ENCODE results near the gene MEF2D.

Gene MEF2D

DNA sequence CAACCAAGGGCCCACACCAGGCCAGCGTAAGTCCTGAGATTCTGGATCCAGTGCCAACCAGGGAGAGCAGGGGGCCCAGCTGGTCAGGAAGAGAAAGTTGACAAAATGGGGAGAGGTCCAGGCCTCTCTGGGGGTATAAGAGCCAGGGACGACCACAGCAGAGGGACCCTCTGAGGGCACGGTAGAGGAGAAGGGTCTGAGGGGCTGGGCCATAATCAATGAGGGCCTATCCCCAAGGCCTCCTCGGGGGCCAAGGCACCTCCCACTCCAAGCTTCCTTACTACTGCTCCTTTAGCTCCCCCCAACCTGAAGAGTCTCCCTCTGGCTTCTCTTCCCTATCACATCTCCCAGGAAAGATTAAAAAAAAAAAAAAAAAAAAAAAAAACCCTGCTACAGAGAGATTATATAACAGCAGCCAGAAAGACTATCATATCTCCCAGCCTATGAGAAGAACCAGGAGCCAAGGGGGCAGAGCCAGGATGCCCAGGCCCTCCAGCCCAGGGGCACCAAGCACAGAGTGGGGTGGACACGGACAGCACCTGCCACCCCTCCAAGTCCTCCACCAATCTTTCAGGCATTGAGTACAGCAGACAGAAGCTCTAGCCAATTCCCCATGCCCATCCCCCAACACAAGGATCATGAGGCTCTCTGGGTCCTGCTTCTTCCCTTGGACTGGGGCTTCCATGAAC is 2.7 kb downstream of the MEF2D start:
- TF ChIP-seq EP300 (IDR thresholded peaks at IDR 0.05; ENCODE audit: borderline replicate concordance) (no peak), REST (IDR thresholded peaks at IDR 0.05; ENCODE audit: low read depth) (no peak), EGR1 (IDR thresholded peaks at IDR 0.05) (no peak), FOXM1 (IDR thresholded peaks at IDR 0.05; ENCODE audit: borderline replicate concordance, low read depth) (no peak), YY1 (IDR thresholded peaks at IDR 0.05; ENCODE audit: low read depth) (no peak), NFIC (IDR thresholded peaks at IDR 0.05) (no peak), RAD21 (IDR thresholded peaks at IDR 0.05; ENCODE audit: low read depth) (no peak), TEAD4 (IDR thresholded peaks at IDR 0.05) (no peak), CEBPB (IDR thresholded peaks at IDR 0.05) (no peak), CREB1 (IDR thresholded peaks at IDR 0.05; ENCODE audit: low read depth) (no peak), USF1 (IDR thresholded peaks at IDR 0.05) (no peak), TCF12 (IDR thresholded peaks at IDR 0.05; ENCODE audit: low read depth) (no peak), TAF1 (IDR thresholded peaks at IDR 0.05; ENCODE audit: low read depth) (no peak), ZBTB7A (IDR thresholded peaks at IDR 0.05; ENCODE audit: low read depth) (no peak)
- TF ChIP-seq, protein P1, sequence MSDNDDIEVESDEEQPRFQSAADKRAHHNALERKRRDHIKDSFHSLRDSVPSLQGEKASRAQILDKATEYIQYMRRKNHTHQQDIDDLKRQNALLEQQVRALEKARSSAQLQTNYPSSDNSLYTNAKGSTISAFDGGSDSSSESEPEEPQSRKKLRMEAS (IDR thresholded peaks at IDR 0.05), result no peak

DNA sequence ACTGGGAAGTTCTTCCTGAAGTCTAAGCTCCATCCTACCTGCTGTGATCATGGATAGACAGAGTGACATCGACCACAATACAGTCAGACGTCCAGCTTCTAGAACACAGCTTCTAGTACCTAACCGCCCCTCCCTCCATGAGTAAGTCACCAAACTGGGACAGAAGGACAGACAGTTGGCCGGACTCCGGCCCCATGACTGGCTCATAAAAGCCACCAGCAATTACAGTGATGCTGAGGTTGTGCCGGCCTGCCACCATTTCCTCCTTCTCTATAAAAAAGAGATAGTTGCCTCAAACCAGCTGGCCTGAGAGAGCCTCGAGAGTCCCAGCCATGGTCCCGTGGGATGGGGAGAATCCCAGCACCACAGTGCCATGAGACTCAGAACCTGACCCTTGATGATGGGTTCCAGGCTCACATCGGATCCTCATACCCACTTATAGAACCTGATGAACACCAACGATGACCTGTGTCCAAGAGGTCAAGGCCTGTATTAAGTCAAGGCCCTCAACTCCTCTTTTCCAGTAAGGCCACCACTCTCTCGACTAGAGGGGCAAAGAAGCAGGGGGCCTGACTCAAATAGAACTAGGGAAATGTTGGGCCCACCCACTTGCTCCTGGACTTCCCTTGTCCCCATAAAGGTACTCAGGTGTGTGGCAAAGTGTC is 3.4 kb downstream of the MEF2D start:
- no peak for TF ChIP-seq FOXM1 (IDR thresholded peaks at IDR 0.05; ENCODE audit: borderline replicate concordance, low read depth)
- TF ChIP-seq REST (IDR thresholded peaks at IDR 0.05; ENCODE audit: low read depth), result no peak
- TF ChIP-seq CEBPB (IDR thresholded peaks at IDR 0.05), result no peak
- TF ChIP-seq EGR1 (IDR thresholded peaks at IDR 0.05), result no peak
- no peak for TF ChIP-seq TEAD4 (IDR thresholded peaks at IDR 0.05)
- TF ChIP-seq USF1 (IDR thresholded peaks at IDR 0.05), result no peak
- no peak for TF ChIP-seq NFIC (IDR thresholded peaks at IDR 0.05)
- no peak for TF ChIP-seq ZBTB7A (IDR thresholded peaks at IDR 0.05; ENCODE audit: low read depth)
- no peak for TF ChIP-seq EP300 (IDR thresholded peaks at IDR 0.05; ENCODE audit: borderline replicate concordance)
- no peak for TF ChIP-seq RAD21 (IDR thresholded peaks at IDR 0.05; ENCODE audit: low read depth)
- TF ChIP-seq TCF12 (IDR thresholded peaks at IDR 0.05; ENCODE audit: low read depth), result no peak
- TF ChIP-seq, protein P1 (IDR thresholded peaks at IDR 0.05), result no peak
- TF ChIP-seq CREB1 (IDR thresholded peaks at IDR 0.05; ENCODE audit: low read depth), result no peak
- TF ChIP-seq TAF1 (IDR thresholded peaks at IDR 0.05; ENCODE audit: low read depth), result no peak
- no peak for TF ChIP-seq YY1 (IDR thresholded peaks at IDR 0.05; ENCODE audit: low read depth)

DNA sequence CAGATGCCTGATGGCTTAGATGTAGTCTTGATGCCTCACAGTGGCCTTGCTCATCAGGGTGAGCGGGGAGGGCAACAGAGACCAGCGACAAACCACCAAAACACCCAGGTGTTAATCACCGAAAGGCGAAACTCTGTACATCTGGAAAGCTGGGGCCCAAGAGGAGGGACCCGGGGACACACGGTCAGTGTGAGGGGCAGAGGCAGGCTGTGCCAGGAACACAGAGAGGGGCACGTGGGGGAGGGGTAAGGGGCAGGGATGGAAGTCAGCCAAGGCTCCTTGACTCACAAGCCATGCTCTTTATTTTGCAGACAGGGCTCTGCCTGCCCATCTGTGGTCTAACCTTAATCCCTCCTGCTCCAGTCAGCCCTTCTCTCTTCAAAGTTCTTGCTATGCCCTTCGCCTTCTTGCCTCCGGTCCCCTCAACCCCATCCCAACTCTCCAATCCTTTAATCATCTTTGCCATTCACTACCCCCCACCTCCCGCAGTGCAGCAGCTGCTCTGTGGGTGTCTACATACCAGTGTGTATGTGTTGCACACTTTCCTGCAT is 4.3 kb downstream of the MEF2D start:
- TF ChIP-seq YY1 (IDR thresholded peaks at IDR 0.05; ENCODE audit: low read depth) (no peak), FOXM1 (IDR thresholded peaks at IDR 0.05; ENCODE audit: borderline replicate concordance, low read depth) (no peak), ZBTB7A (IDR thresholded peaks at IDR 0.05; ENCODE audit: low read depth) (no peak), EGR1 (IDR thresholded peaks at IDR 0.05) (no peak), USF1 (IDR thresholded peaks at IDR 0.05) (no peak), RAD21 (IDR thresholded peaks at IDR 0.05; ENCODE audit: low read depth) (no peak), CEBPB (IDR thresholded peaks at IDR 0.05) (no peak), TCF12 (IDR thresholded peaks at IDR 0.05; ENCODE audit: low read depth) (no peak), REST (IDR thresholded peaks at IDR 0.05; ENCODE audit: low read depth) (no peak), NFIC (IDR thresholded peaks at IDR 0.05) (no peak)
